SK-N-MC (cell line): ENCODE data around the gene LSM12.

Source experiments
- DNase-seq: peaks from one replicate; pipeline ENCODE4 v3.0.0-alpha.2; 2011; ENCODE audit warnings: low read depth, low spot score
- H3K27ac ChIP-seq: fragments of 200-600 bp; sonication (generic); 2 replicates; pipeline ENCODE4 v1.5.1; 2016; ENCODE audit warnings: mixed run types
- H3K36me3 ChIP-seq: fragments of 200-600 bp; sonication (generic); 2 replicates; pipeline ENCODE4 v1.6.1; 2017; ENCODE audit warnings: antibody characterized with exemption, low read length, mixed read lengths; ENCODE audit not compliant: insufficient read depth
- H3K4me3 ChIP-seq: fragments of 200-600 bp; sonication (generic); 2 replicates; pipeline ENCODE4 v1.5.1; 2016
- H3K9ac ChIP-seq: fragments of 200-600 bp; sonication (generic); 2 replicates; pipeline ENCODE4 v1.8.0; 2017; ENCODE audit warnings: mixed run types, mixed read lengths; ENCODE audit not compliant: insufficient read length
- H3K9me3 ChIP-seq: fragments of 200-600 bp; sonication (generic); 2 replicates; pipeline ENCODE4 v1.6.1; 2017; ENCODE audit warnings: low read depth, mild to moderate bottlenecking, antibody characterized with exemption, low read length, moderate library complexity, mixed read lengths
- EZH2 ChIP-seq: fragments of 200-600 bp; sonication (generic); IDR thresholded peaks from one replicate; pipeline ENCODE4 v1.6.1; 2017; ENCODE audit warnings: antibody characterized with exemption
- FOXP2 ChIP-seq: optimal IDR thresholded peaks from 2 replicates; pipeline ENCODE3; 2011; ENCODE audit warnings: mild to moderate bottlenecking, moderate library complexity; ENCODE audit not compliant: insufficient read depth; ENCODE audit errors: extremely low read length, control extremely low read depth
- POLR2AphosphoS5 ChIP-seq: IDR thresholded peaks from 2 replicates; pipeline ENCODE4 v1.6.1; 2012; ENCODE audit warnings: mild to moderate bottlenecking, low read depth, low read length, borderline replicate concordance

The LSM12 gene

DNA sequence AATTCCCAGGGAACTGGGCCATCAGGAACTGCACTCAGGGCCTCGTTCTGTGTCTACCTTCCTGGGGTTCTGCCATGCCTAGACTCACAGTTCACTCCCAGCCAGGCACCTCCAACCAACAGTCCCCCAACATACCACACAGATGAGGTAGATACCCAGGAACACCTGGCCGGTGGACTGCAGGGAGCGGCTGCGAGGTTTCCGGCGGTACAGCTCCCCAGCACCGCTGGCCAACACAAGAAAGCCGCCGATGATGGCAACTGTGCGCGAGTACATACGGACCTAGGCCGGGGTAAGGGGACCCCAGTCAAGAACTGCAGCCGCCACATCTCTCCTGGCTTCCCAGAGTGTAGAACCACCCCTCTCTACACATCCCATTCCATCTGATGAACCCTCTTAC, 53.6 kb downstream of the LSM12 start:
- no peak for TF ChIP-seq FOXP2
- DNase-seq, result no peak
- no peaks in the 10 kb centered on the region for H3K9me3 ChIP-seq
- no peak overlapping the region for H3K9ac ChIP-seq
- H3K4me3 ChIP-seq, result no peak overlapping the region
- no peaks in the 10 kb centered on the region; the same call in 1 of the 2 replicates for H3K36me3 ChIP-seq
- H3K27ac ChIP-seq, result no peak overlapping the region

DNA sequence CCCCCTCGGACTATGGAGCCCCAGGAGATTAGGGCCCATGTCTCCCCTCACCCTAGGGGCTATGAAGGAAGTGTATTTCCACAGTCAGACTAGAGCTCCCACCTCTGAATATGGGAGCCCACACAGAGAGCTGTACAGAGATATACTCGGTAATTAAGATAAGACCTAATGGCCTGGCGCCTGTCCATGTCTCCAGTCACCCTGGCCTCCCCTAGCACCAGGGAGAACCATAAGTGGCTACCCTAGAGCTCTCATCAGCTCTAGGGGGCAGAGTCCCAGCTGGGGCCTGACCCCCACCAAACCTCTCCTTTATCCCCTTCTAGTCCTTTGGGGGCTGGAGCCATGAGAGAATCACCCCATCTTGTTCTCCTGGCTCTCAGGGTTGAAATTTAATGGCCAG, 54.1 kb downstream of the LSM12 start:
- DNase-seq, result no peak
- no peak overlapping the region for H3K9ac ChIP-seq
- H3K36me3 ChIP-seq, result no peaks in the 10 kb centered on the region; the same call in 1 of the 2 replicates
- no peak overlapping the region for H3K4me3 ChIP-seq
- TF ChIP-seq POLR2AphosphoS5, result no peak
- TF ChIP-seq EZH2, result no peak
- TF ChIP-seq FOXP2, result no peak
- no peaks in the 10 kb centered on the region for H3K9me3 ChIP-seq
- H3K27ac ChIP-seq, result no peak overlapping the region

DNA sequence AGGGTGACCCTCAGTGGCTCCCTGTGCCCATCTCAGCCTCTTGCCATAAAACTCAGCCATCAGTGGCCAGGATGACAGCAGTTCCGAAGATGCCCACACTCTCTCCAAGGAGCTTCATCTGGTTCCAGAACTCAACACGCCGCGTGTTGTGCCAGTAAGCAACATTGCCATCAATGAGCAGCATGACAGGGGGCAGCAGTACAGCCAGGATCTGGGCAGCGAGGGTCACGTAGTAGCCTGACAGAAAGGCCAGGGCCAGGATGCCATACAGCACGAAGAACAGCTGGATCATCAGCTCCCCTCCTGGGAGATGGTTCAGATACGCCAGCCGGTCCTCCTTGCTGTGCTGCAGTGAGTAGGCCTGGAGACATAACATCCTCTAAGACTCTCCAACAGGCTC, 54.6 kb downstream of the LSM12 start:
- no peaks in the 10 kb centered on the region; the same call in 1 of the 2 replicates for H3K36me3 ChIP-seq
- no peak for DNase-seq
- H3K9me3 ChIP-seq, result no peaks in the 10 kb centered on the region
- TF ChIP-seq POLR2AphosphoS5 (no peak), FOXP2 (no peak), EZH2 (no peak)
- no peak overlapping the region for H3K9ac ChIP-seq
- no peak overlapping the region for H3K27ac ChIP-seq
- no peak overlapping the region for H3K4me3 ChIP-seq

DNA sequence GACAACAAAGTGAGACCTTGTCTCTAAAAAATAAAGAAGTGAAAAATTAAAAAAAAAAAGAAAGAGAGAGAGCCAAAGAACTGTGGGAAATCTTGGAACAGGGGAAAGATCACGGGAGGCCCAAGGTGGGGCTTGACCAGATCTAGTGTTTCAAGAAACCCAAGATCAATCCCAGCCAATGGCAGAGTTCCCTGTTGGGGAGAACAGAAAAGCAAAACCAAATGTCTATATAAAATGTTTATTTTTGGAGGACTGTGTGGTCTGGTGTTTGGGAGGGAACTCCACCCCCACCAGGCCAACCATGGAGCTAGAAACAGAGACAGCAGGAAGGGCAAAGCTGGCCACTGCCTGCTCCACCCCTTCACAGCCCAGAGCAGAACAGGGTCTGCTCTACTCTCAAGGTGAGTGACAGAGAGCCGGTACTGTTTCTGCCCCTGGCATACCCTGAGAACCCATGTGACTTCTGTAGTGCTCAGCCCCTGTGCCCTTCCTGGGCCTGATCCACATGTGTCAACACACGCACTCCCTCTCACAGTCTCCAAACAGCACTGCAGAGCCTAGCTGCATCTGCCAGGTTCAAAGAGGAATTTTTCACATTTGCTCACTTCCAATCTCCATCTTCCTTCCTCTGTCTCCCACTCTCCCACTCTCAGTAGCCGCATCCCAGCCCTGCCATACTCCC, 55.4 kb downstream of the LSM12 start:
- Histone ChIP-seq H3K27ac (no peak overlapping the region), H3K9me3 (no peaks in the 10 kb centered on the region), H3K36me3 (no peaks in the 10 kb centered on the region; the same call in 1 of the 2 replicates), H3K4me3 (no peak overlapping the region), H3K9ac (no peak overlapping the region)
- TF ChIP-seq POLR2AphosphoS5, result no peak
- TF ChIP-seq EZH2, result no peak
- DNase-seq, result no peak

DNA sequence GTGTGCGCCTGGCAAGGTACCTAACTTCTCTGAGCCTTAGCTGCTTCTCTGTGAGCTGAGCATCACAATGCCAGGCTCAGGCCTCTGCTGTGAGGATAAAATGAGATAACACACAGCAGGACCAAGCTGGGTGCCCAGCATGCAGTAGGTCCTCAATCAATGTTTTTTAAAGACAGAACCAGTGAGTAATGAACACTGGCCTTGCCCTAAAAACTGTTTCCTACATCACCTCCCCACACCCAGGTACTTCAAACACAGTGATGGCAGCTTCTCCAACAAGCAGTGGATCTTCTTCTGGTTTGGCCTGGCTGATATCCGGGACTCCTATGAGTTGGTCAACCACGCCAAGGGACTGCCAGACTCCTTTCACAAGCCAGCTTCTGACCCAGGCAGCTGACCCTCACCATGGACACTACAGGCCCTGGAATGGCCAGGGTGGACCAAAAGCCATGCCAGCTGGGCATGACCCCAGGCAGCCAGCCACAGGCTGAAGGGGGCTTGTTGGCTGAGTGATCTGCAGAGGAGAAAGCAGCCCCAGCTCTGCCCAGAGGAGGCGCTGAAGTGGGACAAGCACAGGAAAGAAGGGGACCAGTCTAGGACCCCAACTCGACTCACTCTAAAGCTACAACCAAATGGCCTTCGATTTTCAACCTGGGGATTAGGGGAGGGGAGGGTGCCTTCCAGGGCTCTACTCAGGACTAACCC, 58.1 kb downstream of the LSM12 start:
- Histone ChIP-seq H3K9ac (no peak overlapping the region), H3K9me3 (no peaks in the 10 kb centered on the region), H3K4me3 (peak overlapping the region; percentile 80; the same call in 1 of the 2 replicates), H3K27ac (no peak overlapping the region), H3K36me3 (no peaks in the 10 kb centered on the region; the same call in 1 of the 2 replicates)
- DNase-seq, result no peak
- TF ChIP-seq FOXP2, result no peak
- TF ChIP-seq POLR2AphosphoS5, result no peak
- TF ChIP-seq EZH2, result no peak

DNA sequence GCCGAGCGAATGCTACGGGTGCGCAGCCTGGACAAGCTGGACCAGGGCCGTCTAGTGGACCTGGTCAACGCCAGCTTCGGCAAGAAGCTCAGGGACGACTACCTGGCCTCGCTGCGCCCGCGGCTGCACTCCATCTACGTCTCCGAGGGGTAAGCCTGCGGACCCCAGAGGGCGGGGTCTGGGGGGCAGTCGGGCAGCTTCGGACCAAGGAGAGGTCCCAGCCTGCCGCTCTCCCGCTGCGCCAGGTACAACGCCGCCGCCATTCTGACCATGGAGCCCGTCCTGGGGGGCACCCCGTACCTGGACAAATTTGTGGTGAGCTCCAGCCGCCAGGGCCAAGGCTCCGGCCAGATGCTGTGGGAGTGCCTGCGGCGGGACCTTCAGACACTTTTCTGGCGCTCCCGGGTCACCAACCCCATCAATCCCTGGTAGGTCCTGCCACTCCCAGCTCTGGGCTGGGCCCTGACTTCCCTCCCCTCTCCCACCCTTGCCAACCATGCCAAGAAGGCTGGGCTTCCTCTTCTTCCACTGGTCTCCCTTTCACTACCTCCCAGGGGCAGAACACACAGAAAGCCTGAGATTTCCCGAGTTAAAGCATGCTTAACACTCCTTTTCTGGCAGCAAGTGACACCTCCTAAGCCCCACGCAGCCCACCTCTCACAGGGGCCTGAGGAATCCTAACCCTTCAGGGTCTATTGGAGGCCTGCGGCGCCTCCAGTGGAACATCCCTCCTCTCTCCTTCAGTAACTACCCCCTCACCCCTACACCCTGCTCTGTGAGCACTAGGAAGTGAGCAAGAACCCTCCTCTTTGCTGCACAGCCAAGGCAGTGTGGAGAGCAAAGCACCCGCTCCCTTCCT, 58.9 kb downstream of the LSM12 start:
- Histone ChIP-seq H3K4me3 (peak overlapping the region; percentile 80), H3K27ac (no peak overlapping the region), H3K36me3 (no peaks in the 10 kb centered on the region; the same call in 1 of the 2 replicates), H3K9ac (peak overlapping the region; percentile 30), H3K9me3 (no peaks in the 10 kb centered on the region)
- TF ChIP-seq POLR2AphosphoS5 (no peak), EZH2 (no peak), FOXP2 (no peak)
- DNase-seq, result no peak

DNA sequence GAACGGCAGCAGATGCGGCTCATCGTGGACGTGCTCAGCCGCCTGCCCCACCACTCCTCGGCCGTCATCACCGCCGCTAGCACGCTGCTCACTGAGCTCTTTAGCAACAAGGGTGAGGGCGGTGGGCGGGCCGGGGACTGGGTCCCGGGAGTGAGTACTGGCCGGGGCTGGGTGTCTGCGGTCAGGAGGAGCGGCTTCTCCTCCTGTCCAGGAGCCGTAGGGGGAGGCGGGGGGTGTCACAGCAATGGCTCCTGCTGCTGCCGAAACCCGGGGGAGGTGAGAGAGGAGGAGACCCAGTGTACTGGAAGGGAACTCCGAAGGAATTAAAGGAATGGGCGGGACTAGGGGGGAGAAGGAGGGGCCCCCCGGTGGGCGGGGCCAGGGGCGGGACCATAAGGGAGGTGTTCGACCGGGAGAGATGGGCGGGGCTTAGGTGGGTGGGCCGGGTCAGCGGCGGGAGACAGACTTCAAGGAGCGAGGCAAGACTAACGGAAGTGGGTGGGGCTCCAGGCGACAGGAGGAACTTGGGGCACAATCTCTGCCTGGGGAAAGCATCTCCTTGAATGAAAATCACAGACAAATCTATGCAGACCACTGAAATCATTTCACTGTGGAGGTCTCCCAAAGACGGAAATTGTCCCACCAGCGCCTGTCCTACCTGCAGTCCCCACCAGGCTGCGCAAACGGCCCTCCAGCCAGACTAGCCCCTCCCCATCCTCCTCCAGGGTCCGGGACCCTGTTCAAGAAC, 59.7 kb downstream of the LSM12 start:
- peak overlapping the region; percentile 32 for H3K9ac ChIP-seq
- TF ChIP-seq EZH2 (no peak), POLR2AphosphoS5 (peak; percentile 48; the same call in 1 of the 2 replicates)
- H3K4me3 ChIP-seq, result peak overlapping the region; percentile 80
- no peaks in the 10 kb centered on the region; the same call in 1 of the 2 replicates for H3K36me3 ChIP-seq
- peak; percentile 90 for DNase-seq
- H3K9me3 ChIP-seq, result no peaks in the 10 kb centered on the region
- H3K27ac ChIP-seq, result no peak overlapping the region

DNA sequence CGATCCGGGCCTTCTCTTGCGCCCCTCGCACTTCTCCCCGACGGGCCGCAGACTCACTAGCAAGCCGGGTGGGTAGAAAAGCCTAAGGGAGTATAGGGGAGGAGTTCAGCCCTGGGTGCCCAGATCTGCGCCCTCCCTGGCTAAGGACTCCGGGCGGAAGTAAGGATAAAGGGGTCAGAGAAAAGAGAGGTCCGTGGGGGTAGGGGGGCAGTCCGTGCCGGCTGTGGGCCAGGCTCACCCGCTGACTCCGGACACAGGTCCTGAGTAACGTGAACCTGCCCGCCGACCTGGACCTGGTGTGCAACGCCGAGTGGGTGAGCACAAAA, 60.2 kb downstream of the LSM12 start:
- DNase-seq, result no peak
- no peak for TF ChIP-seq POLR2AphosphoS5
- no peak for TF ChIP-seq EZH2
- Histone ChIP-seq H3K4me3 (peak overlapping the region; percentile 80), H3K27ac (no peak overlapping the region), H3K36me3 (no peaks in the 10 kb centered on the region), H3K9ac (peak overlapping the region; percentile 32), H3K9me3 (no peaks in the 10 kb centered on the region)
